ENCODE results near the gene UBR4.

UBR4 gene

GRCh38 chr1:19087737-19088594, 122.1 kb downstream of the UBR4 start:
- DNase-seq = no peak

- no peak for DNase-seq
Observed at GRCh38 chr1:19087017-19087736, 122.9 kb downstream of the UBR4 start.

DNA sequence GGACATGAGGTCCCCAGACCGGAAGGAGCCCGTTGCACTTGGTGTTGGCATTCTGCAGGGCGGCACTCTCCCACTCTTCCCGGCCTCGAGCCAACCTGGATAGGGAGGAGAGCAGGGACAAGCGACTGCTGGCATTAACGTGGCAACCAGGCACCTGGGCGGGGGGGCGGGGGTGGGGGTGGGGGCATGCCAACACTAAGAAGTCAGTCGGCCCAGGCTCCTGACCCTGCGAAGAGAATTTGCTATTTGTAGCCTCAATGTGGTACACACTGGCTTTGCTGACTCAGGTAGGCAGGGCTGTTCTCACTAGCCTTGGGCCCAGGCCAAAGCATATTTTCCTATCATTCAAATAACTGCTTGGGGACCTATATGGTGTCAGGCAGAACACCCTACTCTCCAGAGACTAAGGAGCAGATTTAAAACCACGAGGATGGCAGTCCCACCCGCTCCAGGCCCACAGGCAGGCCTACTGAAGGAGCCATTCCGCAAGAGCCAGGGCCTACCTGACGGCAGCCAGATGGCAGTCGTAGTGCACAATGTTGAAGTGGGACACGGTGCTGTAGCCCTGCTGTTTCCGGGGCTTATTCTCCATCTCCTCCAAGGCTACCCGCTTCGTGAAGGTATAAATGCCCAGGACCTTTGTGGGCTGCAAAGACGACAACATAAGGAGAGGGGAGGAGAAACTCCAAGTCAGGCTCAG, 123.7 kb downstream of the UBR4 start:
- DNase-seq = no peak

- no peak for DNase-seq
Observed at GRCh38 chr1:19084206-19084738, 125.8 kb downstream of the UBR4 start.

DNA sequence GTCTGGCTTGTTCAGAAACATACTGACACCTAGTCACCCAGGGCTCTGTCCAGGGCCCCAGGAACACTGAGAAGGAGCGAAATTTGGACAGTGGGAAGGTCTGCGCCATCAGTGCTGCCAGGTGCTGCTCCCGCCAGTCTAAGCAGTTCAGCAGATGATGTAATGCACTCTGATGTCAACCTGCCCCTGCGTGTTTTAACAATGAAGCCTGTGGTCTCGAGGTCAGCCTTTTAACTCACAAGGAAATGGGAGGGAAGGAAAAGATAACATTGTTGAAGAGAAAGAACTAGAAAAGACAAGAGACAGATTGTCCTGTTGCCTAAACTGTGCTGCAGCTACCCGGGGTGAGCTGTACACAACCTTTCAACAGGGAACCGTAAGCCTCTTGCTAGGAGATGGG, 127.0 kb downstream of the UBR4 start:
- DNase-seq = no peak

DNA sequence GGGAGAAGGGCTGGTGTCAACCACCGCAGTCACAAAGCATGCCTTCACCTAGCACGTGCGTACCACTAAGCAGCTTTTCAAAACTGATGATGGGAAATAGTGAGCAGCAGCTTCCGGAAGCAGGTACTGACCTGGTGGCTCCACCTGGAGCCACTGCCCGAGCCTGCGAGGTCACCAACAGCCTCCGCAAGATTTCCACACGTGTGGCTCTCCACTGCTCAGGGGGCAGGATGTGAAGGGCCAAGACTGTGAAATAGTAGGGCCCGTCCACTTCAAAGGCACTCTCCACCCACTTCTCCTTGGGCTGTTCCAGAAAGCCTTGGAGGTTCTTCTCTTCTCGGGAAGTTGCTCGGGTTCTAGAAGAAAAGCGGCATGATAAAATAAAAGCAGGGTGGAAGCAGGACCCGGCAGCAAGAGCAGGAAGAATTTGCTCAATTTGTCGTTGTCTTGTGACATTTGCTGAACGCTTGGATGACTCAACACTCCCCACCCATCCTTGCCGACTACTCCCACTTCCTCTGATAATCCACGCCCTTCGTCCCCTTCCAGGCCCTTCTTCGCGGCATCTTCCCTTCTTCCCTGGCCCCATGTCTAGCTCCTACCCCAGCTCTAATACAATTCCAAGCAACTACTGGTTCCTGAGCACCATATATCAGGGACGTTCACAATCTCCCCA, 128.7 kb downstream of the UBR4 start:
- no peak for DNase-seq

DNA sequence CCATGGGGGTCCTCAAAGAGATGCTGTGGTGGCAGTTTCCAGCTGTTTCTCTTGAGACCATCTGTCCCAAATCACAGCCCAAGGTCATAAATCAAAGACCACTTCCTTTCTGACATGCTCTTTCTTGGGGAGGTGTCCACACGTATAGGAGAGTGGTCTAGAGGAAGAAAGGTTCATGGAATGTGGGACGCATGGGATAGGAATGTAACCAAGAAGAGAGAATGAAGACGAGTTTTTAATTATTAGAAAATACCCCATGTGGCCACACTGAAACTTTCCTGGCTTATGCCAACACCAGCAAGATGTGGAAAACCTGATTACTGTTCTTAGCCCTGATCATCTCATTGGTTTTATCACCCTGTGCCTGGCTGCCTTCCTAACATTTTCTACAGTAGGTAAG, 129.3 kb downstream of the UBR4 start:
- no peak for DNase-seq

- no peak for DNase-seq
Observed at GRCh38 chr1:19079541-19080472, 130.3 kb downstream of the UBR4 start.

DNA sequence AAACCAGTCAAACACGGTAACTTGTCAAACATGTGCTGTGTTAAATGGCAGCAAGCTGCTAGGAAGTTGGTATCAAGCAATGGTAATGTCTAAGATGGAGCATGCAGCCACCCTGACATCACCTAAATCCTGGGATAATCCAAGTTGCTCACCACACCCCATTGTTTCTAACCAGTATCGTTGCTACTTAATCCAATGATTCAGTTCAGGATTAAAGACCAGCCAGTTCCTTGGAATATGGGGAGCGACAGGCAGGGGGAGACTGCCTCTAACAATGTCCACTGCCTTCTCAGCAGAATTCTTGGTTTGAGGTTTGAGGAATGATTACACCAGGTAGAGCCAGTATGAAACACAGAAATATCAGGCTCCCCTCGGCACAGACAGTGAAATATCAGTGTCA, 131.5 kb downstream of the UBR4 start:
- DNase-seq = no peak

DNA sequence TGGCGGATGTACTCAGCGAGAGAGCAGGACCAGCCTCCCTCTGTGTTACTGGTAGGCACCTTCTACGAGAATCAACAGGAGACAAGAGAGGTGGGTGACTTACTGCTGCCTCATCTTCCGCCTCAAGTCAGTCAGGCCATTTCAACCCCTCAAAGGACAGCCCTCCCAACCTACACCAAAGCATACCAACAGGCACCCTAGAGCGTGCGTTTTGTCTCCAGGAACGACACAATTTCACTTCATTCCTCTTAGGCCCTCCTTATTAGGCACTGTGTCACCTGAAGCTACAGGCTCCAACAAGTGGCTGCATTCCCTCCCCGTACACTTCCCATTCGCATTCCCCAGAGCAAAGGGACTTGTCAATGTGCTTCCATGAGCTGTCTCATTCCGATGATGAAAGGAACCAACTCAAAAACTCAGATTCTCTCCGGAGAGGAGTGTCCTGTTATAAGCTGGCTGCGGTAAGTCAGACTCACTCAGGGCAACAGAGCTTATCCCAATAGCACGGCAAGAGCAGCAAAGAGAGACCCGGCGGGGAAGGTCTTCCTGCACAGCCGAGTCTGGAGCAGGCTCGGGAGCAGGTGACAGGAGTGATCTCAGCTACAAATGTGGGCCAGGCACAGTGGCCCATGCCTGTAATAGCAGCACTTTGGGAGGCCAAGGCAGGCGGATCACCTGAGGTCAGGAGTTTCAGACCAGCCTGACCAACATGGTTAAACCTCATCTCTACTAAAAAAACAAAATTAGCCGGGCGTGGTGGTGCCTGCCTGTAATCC, 133.0 kb downstream of the UBR4 start:
- DNase-seq = no peak

GRCh38 chr1:19074902-19075721, 135.0 kb downstream of the UBR4 start:
- no peak for DNase-seq

DNA sequence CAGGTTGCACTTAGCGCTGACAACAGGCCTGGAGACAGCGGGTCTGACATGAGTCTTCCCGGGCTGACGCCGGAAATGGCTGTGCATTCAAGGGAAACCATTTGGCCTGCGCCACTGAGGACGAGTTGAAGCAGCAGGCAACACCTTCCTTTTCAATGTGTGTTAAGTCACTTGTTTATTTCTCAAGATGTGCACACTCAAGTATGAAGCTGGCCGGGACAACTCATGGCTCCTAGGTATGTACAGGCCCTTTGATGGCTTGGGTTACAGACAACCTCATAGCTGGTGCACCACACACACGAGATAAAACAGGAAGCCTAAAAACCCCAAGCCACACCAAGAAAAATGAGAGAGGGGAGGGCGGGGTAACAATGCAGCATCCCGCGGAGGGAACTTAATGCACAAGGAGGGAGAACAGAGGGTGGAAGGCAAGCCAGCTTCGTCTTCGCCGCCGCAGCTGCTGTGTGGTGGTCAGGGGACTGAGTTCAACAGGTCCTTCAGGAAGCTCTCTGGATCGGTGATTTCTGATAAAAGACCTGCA, 135.6 kb downstream of the UBR4 start:
- peak; percentile 69 for DNase-seq

GRCh38 chr1:19073311-19074186, 136.5 kb downstream of the UBR4 start:
- no peak for DNase-seq

DNA sequence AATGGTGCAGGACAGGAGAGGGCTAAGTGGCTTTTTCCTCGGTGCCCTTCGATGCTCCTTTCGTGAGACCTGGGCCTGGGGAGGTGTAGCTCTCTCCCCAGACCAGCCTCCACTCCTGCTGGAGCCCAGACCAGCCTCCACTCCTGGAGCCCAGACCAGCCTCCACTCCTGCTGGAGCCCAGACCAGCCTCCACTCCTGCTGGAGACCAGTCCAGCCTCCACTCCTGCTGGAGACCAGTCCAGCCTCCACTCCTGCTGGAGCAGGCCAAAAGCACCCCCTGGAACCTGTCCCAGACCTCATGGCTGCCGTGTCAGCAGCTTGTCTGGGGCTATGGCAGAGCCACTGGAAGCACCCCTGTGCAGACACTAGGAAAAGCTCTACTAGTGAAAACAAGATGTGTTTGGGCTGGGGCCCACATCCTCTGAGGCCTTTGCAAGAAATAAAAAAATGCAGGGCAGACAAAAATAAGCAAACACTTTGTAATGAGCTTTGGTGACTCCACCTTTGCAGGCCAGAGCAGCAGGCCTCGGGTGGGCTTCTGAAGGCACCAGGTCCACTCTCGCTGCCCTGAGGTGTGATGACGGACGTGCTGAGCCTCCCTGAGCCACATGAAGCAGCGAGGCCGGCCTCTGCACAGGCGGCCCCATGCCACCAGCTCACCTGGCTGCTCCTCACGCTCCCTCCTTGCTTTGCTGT, 137.6 kb downstream of the UBR4 start:
- no peak for DNase-seq

DNA sequence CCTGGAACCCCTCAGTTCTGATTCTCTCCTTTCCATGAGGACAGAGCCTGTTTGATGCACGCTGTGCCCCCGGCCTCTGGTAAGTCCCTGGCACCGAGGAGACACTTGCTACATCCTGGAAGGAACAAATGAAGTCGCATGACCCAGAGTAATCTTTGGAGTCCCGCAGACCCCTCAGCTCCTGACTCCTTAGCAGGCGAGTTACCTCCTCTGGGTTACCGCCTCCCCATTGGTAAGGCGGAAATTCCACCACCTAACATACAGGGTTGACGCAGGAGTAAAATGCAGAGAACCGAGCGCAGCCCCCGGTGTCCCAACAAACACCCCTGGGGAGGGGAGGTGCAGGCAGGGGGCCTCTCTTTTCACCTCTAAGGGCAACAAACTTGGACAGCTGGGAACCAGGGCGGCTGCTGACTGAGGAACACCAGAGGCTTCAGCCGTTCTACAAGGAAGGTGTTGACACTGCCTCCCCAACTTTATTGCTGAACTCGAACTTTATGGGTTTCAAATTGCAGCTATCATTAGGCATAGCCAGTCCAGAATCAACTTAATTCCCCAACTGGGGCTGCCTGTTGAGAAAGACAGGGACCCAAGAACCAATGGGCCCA, 138.3 kb downstream of the UBR4 start:
- no peak for DNase-seq

DNA sequence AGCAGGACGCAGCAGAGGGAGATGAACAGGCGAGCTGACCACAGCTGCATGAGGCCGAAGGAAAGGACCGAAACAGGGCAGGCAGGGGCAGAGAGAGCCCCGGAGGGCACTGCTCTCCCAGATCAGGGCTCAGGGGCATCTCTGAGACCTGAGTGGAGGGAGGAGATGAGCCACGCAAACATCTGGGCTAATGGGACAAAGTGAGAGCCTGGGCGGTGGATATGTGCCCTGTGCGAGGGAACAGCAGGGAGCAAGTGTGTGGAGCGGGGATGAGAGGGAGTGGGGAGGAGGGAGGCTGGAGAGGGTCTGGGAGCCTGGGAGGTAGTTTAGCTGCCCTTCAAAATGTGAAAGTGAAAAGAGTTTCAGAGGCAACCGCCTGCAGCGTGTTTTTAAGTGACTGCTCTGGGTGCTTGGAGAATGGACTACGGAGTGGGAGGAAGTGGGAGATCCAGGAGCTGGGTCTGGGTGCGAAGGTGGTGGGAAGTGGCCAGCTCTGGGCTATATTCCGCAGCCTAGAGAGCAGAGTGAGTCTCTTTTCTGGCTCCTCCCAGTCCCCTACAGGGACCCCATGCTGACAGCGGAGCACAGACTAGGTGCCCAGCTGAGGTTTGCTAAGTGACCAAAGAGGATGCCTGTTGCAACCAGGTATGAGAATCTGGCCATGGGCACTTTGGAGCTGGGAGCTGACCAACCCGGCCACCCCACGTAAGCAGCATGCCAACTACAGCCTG, 139.0 kb downstream of the UBR4 start:
- no peak for DNase-seq

DNA sequence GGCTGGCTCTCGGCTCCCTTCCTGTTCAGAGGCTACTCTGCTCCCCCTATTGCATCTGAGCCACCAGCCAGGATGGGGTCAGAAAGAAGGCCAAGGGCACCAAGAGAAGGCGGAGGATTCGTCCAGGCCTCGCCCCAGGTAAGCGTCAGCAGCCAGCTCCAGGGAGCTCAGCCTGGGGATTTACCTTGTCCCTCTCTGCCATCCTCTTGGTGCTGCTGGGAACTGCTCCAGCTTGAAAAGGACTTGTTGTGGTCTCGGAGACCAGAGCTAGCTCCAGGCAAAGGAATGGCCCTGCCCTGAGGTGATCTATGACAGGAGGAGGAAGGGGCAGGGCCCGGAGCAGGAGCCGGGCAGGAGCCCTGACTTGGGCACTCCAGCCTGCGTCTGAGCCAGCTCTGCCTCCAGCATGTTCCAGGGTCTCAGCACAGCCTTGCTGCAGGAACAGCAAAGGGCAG, 139.8 kb downstream of the UBR4 start:
- DNase-seq = no peak
